Tibial artery (tissue), 4 donors: ENCODE results near the gene GAB2.
A peak's percentile ranks its signal among the peaks of the same experiment; 100 is the strongest.
"Not testable (repeated sequence)": the region's sequence is repeated elsewhere in the genome, so short reads cannot be mapped to it uniquely, and the experiment has no call there.

ENCODE experiments used
- DNase-seq, 2 donors: peaks; one replicate each; pipeline ENCODE4 v3.0.0-alpha.2; 2019
- H3K27ac ChIP-seq, 2 donors: fragments of 200-600 bp; sonication (generic) in 1 of 2; 1 replicate in 1 of 2; 2 replicates in 1 of 2; pipeline ENCODE4 v1.5.1; 2018 to 2019; ENCODE audit warnings: mild to moderate bottlenecking in 1 of 2
- H3K27me3 ChIP-seq, 2 donors: fragments of 200-600 bp; sonication (generic) in 1 of 2; one replicate each; pipeline versions ENCODE4 v1.5.1 to v1.6.0; 2016 to 2019
- H3K36me3 ChIP-seq, 3 donors: fragments of 200-600 bp; sonication (generic) in 2 of 3; one replicate each; pipeline ENCODE4 v1.5.1; 2016 to 2019; ENCODE audit warnings: mild to moderate bottlenecking in 2 of 3
- H3K4me1 ChIP-seq, 4 donors: fragments of 200-600 bp; sonication (generic) in 2 of 4; 1 replicate in 3 of 4; 2 replicates in 1 of 4; pipeline ENCODE4 v1.5.1; 2016 to 2019
- H3K4me3 ChIP-seq, 2 donors: fragments of 200-600 bp; sonication (generic) in 1 of 2; 1 replicate in 1 of 2; 2 replicates in 1 of 2; pipeline ENCODE4 v1.5.1; 2018 to 2019; ENCODE audit warnings: mild to moderate bottlenecking in 2 of 2
- H3K9me3 ChIP-seq, 3 donors: fragments of 200-600 bp; sonication (generic) in 1 of 3; one replicate each; pipeline ENCODE4 v1.5.1; 2016 to 2019
- CTCF ChIP-seq, 2 experiments: fragments of 200-600 bp in 1 of 2; fragments of 450-650 bp in 1 of 2; IDR thresholded peaks; one replicate each; pipeline ENCODE4 v1.5.1; 2017 to 2019; ENCODE audit warnings: antibody characterized with exemption in 2 of 2, mild to moderate bottlenecking in 1 of 2, moderate library complexity in 1 of 2
- intact Hi-C: fragments of 100-400 bp; cut with DNase I; formaldehyde crosslinking; loops from one replicate; pipeline ENCODE4 v1.15.0; 2023; ENCODE audit warnings: low total_unique reads

The GAB2 gene

DNA sequence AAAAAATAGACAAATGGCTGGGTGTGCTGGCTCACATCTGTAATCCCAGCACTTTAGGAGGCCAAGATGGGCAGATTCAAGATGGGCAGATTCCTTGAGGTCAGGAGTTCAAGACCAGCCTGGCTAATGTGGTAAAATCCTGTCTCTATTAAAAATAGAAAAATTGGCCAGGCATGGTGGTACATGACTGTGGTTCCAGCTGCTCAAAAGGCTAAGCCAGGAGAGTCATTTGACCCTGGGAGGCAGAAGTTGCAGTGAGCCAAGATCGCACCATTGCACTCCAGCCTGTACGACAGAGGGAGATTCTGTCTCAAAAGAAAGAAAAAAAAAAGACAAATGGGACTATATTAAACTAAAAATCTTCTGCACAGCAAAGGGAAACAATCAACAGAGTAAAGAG is 173.5 kb downstream of the GAB2 start:
- no peak for DNase-seq
- intact Hi-C loops: no loop called here
- H3K27ac ChIP-seq: peak overlapping the region; percentile 17 to 51
- no peaks in the 10 kb centered on the region for H3K27me3 ChIP-seq
- peaks cover 11 to 35% (median 30%) of the 10 kb centered on the region in 3 donors for H3K36me3 ChIP-seq
- H3K4me1 ChIP-seq: peaks cover 0 to 19% (median 0%) of the 10 kb centered on the region in 4 donors
- TF ChIP-seq CTCF (IDR thresholded peaks at IDR 0.05): no peak
- H3K9me3 ChIP-seq: peaks cover 0 to 5% (median 4%) of the 10 kb centered on the region in 3 donors
- H3K4me3 ChIP-seq: no peak overlapping the region

GRCh38 chr11:78241475-78241874 is 176.1 kb downstream of the GAB2 start:
- no peak overlapping the region for H3K27ac ChIP-seq
- no peak for DNase-seq
- H3K9me3 ChIP-seq: peaks cover 0 to 5% (median 4%) of the 10 kb centered on the region in 3 donors
- H3K27me3 ChIP-seq: no peaks in the 10 kb centered on the region
- TF ChIP-seq CTCF (IDR thresholded peaks at IDR 0.05): no peak
- H3K4me3 ChIP-seq: no peak overlapping the region
- intact Hi-C loops: no loop called here
- peaks cover 6 to 19% (median 10%) of the 10 kb centered on the region in 3 donors for H3K36me3 ChIP-seq
- peaks cover 0 to 19% (median 0%) of the 10 kb centered on the region in 4 donors for H3K4me1 ChIP-seq

DNA sequence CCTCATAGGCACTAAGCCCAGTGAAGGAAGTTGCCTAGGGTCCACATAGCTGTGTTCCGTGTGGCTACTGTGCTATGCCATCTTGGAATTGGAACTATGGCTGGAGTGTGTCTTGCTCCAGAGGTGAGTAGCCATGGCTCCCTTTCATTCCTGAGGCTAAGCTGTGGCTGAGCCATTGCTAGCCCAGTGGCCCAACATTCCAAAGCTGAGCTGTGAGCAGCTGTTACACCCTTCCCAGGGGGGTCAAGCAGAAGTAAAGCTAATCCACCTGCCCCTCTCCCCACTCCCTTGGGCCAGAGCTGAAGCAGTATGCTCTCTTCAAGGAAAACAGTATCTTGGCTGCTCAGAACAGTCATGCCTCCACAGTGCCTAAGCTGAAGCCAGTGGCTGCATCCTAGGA is 177.8 kb downstream of the GAB2 start:
- Histone ChIP-seq H3K4me1 (peaks cover 0 to 17% (median 0%) of the 10 kb centered on the region in 4 donors), H3K36me3 (peaks cover 0 to 13% (median 4%) of the 10 kb centered on the region in 3 donors), H3K4me3 (no peak overlapping the region), H3K9me3 (peaks cover 0 to 5% (median 4%) of the 10 kb centered on the region in 3 donors), H3K27me3 (no peaks in the 10 kb centered on the region), H3K27ac (no peak overlapping the region)
- no peak for TF ChIP-seq CTCF (IDR thresholded peaks at IDR 0.05)
- intact Hi-C loops: no loop called here
- no peak for DNase-seq

DNA sequence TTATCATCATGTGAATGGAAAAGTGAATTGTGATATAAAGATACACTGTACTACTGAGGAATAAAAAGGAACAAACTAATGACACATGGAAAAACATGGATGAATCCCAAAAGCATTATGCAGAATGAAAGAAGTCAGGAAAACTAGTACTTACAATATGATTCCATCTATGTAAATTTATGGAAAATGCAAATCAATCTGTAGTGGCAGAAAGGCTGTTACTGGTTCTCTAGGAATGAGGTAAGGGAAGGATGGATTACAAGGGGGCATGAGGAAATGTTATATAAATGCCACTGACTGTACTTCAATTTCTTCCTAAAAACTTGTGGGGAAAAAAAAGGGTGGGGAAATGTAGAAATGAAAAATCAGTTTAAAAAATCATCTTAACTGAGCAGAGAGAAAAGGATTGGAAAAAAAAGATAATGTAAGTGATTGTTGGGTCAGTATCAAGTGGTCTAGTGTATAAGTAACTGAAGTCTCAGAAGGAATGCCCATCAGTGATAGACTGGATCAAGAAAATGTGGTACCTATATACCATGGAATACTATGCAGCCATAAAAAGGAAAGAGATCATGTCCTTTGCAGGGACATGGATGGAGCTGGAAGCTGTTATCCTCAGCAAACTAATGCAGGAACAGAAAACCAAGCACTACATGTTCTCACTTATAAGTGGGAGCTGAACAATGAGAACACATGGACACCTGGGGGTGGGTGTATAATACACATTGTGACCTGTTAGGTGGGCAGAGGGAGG is 180.2 kb downstream of the GAB2 start:
- Histone ChIP-seq H3K9me3 (peaks cover 0 to 5% (median 4%) of the 10 kb centered on the region in 3 donors), H3K27me3 (no peaks in the 10 kb centered on the region), H3K4me1 (peaks cover 0 to 13% (median 3%) of the 10 kb centered on the region in 4 donors), H3K4me3 (no peak overlapping the region), H3K36me3 (peaks cover 0 to 13% (median 4%) of the 10 kb centered on the region in 3 donors), H3K27ac (no peak overlapping the region)
- no peak for TF ChIP-seq CTCF (IDR thresholded peaks at IDR 0.05)
- DNase-seq: no peak
- intact Hi-C loops: no loop called here

DNA sequence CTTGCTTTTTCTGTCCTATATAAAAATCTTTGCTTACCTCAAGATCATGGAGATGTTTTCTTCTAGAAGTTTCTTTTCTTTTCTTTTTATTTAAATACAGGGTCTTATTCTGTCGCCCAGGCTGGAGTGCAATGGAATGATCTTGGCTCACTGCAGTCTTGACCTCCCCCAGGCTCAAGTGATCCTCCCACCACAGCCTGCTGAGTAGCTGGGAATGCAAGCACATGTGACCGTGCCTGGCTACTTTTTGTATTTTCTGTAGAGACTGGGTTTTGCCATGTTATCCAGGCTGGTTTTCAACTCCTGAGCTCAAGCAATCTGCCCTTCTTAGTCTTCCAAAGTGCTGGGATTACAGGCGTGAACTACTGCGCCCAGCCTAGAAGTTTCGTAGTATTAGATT is 183.6 kb downstream of the GAB2 start:
- intact Hi-C loops: no loop called here
- no peak for DNase-seq
- H3K4me1 ChIP-seq: peaks cover 0 to 43% (median 16%) of the 10 kb centered on the region in 4 donors

DNA sequence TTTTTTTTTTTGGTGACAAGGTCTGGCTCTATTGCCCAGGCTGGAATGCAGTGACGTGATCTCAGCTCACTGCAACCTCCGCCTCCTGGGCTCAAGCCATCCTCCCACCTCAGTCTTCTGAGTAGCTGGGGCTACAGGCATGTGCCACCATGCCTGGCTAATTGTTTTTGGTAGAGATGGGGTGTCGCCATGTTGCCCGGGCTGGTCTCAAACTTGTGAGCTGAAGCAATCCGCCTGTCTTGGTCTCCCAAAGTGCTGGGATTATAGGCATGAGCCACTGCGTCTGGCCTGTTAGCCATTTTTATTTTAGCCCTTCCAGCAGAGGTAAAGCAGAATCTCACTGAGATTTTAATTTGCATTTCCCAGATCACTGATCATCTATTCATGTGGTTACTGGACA is 184.6 kb downstream of the GAB2 start:
- H3K36me3 ChIP-seq, H3K27me3 ChIP-seq, H3K9me3 ChIP-seq, DNase-seq, intact Hi-C loops, H3K4me3 ChIP-seq: not testable (repeated sequence)
- peak overlapping the region; percentile 47 to 55 for H3K27ac ChIP-seq
- H3K4me1 ChIP-seq: peaks cover 0 to 43% (median 16%) of the 10 kb centered on the region in 4 donors

More for the DNA sequence above, 183.6 kb downstream of the GAB2 start:
- Histone ChIP-seq H3K36me3 (no peaks in the 10 kb centered on the region), H3K27me3 (no peaks in the 10 kb centered on the region), H3K9me3 (no peaks in the 10 kb centered on the region), H3K4me3 (no peak overlapping the region), H3K27ac (peak overlapping the region in 1 of 2 donors; percentile 55)
- no peak for TF ChIP-seq CTCF (IDR thresholded peaks at IDR 0.05)
